ENCODE measurements around the gene RNU6-1. TPM values are rescaled to one million over a fixed set of nuclear protein-coding genes. Genes with fewer than 3 reads are reported as not detected.

The RNU6-1 gene
- total and polyA plus RNA-seq, 2 donors from 2014 or later, result not detected

DNA sequence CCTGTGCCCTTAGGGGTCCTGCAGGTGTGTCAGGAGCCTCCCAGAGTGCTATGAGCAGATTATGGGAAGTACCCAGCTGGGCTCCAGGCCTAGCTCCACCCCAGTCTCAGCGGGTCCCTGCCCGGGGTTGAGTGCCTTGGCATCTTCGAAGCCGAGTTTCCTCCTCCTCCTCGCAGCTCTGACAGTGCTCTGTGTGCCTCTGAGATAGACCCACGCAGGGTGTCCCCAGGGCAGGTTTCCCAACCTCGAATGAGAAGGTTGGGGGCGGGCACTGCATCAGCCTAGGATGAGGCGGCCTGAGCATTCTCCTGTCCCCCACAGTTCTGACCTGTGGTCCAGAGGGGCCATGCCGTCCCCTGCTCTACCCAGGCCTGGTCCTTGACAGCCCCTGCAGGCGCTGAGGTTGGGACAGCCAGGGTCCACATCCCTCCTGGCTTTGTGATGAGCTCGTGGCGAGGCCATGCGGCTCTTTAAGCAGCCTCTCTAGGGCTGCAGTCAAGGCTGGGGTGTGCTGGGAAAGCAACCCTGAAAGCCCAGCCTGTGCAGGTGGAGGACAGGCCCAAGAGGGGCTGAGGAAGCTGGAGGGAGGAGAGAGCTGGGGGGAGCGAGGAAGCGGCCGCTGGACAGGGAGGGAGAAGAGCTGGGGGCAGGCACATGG, 34.7 kb downstream of the RNU6-1 start:
- intact Hi-C loops (cut with DNase I), result no loop called here
- Histone ChIP-seq H3K9me3 (ENCODE audit: control insufficient read depth in 2 of 3, insufficient read depth in 1 of 3, low read length in 3 of 3) (no peaks in the 10 kb centered on the region), H3K4me3 (ENCODE audit: low read length in 3 of 3) (no peak overlapping the region), H3K9ac (ENCODE audit: low read length in 3 of 3) (no peak overlapping the region), H3K27ac (ENCODE audit: low read depth in 2 of 2, low read length in 2 of 2) (no peak overlapping the region), H3K36me3 (ENCODE audit: control insufficient read depth in 2 of 3, insufficient read depth in 3 of 3, low read length in 3 of 3) (peaks cover 0 to 6% (median 0%) of the 10 kb centered on the region in 3 donors), H3K27me3 (ENCODE audit: control insufficient read depth, insufficient read depth, low read length) (no peaks in the 10 kb centered on the region), H3K4me1 (ENCODE audit: control insufficient read depth in 2 of 3, insufficient read depth in 2 of 3, low read depth in 1 of 3, low read length in 3 of 3) (peaks cover 0 to 6% (median 0%) of the 10 kb centered on the region in 3 donors)
- TF ChIP-seq, protein P1, sequence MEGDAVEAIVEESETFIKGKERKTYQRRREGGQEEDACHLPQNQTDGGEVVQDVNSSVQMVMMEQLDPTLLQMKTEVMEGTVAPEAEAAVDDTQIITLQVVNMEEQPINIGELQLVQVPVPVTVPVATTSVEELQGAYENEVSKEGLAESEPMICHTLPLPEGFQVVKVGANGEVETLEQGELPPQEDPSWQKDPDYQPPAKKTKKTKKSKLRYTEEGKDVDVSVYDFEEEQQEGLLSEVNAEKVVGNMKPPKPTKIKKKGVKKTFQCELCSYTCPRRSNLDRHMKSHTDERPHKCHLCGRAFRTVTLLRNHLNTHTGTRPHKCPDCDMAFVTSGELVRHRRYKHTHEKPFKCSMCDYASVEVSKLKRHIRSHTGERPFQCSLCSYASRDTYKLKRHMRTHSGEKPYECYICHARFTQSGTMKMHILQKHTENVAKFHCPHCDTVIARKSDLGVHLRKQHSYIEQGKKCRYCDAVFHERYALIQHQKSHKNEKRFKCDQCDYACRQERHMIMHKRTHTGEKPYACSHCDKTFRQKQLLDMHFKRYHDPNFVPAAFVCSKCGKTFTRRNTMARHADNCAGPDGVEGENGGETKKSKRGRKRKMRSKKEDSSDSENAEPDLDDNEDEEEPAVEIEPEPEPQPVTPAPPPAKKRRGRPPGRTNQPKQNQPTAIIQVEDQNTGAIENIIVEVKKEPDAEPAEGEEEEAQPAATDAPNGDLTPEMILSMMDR (IDR thresholded peaks at IDR 0.05; ENCODE audit: borderline replicate concordance, extremely low read depth, insufficient read depth), result no peak
- FAIRE-seq (no peak), DNase-seq (peak in 1 of 5 donors; percentile 63)

DNA sequence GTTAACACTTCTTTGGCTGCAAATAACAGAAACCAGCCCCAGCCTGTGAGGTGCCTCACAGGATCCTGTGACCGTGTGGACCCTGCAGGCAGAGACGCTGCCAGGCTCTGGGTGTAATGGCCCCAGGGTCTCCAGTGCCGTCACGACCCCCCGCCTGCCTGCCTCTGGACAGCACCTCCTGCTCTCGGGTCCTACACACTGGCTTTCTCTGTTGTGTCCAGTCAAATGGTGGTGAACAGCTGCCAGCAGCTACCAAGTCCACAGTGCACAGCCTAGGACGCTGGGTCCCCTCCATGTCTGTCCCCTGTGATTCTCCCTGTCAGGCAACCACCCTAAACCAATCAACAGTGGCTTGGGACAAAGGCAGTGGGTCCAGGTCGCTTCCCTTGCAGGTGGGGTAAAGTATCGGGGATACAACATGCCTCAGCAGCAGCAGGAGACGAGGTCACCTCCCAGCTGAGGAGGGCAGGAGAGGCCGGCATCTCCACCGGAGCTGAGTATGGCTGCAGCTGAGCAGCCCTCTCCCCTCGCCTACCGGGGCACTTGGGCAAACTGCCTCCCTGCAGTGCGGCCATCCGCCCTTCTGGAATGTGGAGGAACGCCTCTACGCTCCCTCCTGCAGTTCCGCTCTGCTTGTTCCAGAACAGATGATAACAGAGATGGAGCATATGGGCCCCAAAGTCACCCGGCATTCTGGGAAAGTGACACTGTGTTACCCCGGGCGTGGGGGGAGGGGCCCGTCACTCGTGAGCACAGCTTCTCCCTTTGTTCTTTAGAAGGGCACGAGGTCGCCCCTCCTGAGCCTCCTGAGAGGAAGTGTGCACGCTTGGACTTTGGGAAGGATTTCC, 35.6 kb downstream of the RNU6-1 start:
- no peak overlapping the region for H3K4me3 ChIP-seq (ENCODE audit: low read length in 3 of 3)
- DNase-seq (peak; percentile 61 to 78 (median 67)), FAIRE-seq (no peak)
- peaks cover 0 to 6% (median 0%) of the 10 kb centered on the region in 3 donors for H3K4me1 ChIP-seq (ENCODE audit: control insufficient read depth in 2 of 3, insufficient read depth in 2 of 3, low read depth in 1 of 3, low read length in 3 of 3)
- H3K27me3 ChIP-seq (ENCODE audit: control insufficient read depth, insufficient read depth, low read length), result no peaks in the 10 kb centered on the region
- H3K36me3 ChIP-seq (ENCODE audit: control insufficient read depth in 2 of 3, insufficient read depth in 3 of 3, low read length in 3 of 3), result peaks cover 0 to 3% (median 0%) of the 10 kb centered on the region in 3 donors
- no peak overlapping the region for H3K9ac ChIP-seq (ENCODE audit: low read length in 3 of 3)
- TF ChIP-seq, protein P1 (IDR thresholded peaks at IDR 0.05; ENCODE audit: borderline replicate concordance, extremely low read depth, insufficient read depth), result no peak
- intact Hi-C loops (cut with DNase I), result no loop called here
- H3K27ac ChIP-seq (ENCODE audit: low read depth in 2 of 2, low read length in 2 of 2), result no peak overlapping the region
- no peaks in the 10 kb centered on the region for H3K9me3 ChIP-seq (ENCODE audit: control insufficient read depth in 2 of 3, insufficient read depth in 1 of 3, low read length in 3 of 3)

DNA sequence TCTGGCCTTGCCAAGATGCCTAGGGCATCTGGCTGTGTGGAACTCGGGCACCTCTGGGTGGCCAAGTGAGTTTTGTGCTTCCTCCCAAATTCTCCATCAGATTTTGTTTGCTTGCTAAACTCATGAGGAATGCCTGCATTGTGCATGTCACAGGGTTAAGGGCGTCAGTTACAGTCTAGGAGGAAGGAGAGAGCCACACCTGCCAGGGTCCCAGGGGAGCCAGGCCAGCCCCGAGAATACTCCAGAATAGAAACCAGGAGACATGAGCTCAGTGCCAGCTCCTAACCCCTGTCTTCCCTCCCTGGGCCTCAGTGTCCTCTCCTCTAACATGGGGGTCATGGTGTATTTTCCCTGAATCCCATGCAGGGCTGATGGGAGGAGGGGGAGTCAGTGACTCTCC, 36.5 kb downstream of the RNU6-1 start:
- Histone ChIP-seq H3K9me3 (ENCODE audit: control insufficient read depth in 2 of 3, insufficient read depth in 1 of 3, low read length in 3 of 3) (no peaks in the 10 kb centered on the region), H3K36me3 (ENCODE audit: control insufficient read depth in 2 of 3, insufficient read depth in 3 of 3, low read length in 3 of 3) (peaks cover 0 to 2% (median 0%) of the 10 kb centered on the region in 3 donors), H3K9ac (ENCODE audit: low read length in 3 of 3) (no peak overlapping the region), H3K4me3 (ENCODE audit: low read length in 3 of 3) (no peak overlapping the region), H3K4me1 (ENCODE audit: control insufficient read depth in 2 of 3, insufficient read depth in 2 of 3, low read depth in 1 of 3, low read length in 3 of 3) (peaks cover 0 to 6% (median 0%) of the 10 kb centered on the region in 3 donors), H3K27ac (ENCODE audit: low read depth in 2 of 2, low read length in 2 of 2) (no peak overlapping the region), H3K27me3 (ENCODE audit: control insufficient read depth, insufficient read depth, low read length) (no peaks in the 10 kb centered on the region)
- intact Hi-C loops (cut with DNase I), result no loop called here
- DNase-seq (no peak), FAIRE-seq (no peak)
- TF ChIP-seq, protein P1 (IDR thresholded peaks at IDR 0.05; ENCODE audit: borderline replicate concordance, extremely low read depth, insufficient read depth), result no peak
